Measurements from ENCODE around the gene ZCCHC8. TPM values are rescaled to one million over a fixed set of nuclear protein-coding genes. Genes with fewer than 3 reads are reported as not detected.

Gene ZCCHC8
- total and polyA plus RNA-seq, 2 donors (not counting 3 experiments of a cell fraction or from before 2014, with no cell fraction given), result 10.0 to 24.4 TPM

- Histone ChIP-seq H3K27me3 (ENCODE audit: control insufficient read depth in 2 of 2, insufficient read depth in 2 of 2, low read length in 2 of 2) (no peaks in the 10 kb centered on the region), H3K9ac (replicated peaks; ENCODE audit: extremely low read depth, insufficient read depth, low read length) (no peak overlapping the region), H3K4me1 (ENCODE audit: control insufficient read depth, extremely low read depth, insufficient read depth, low read length) (peaks cover 6% of the 10 kb centered on the region), H3K36me3 (ENCODE audit: control insufficient read depth in 2 of 2, extremely low read depth in 1 of 2, insufficient read depth in 2 of 2, low read length in 2 of 2) (peaks cover 32 to 42% of the 10 kb centered on the region in 2 experiments), H3K27ac (ENCODE audit: insufficient read depth, low read depth, low read length) (no peak overlapping the region), H3K4me3 (replicated peaks in 1 of 3; ENCODE audit: insufficient read depth in 1 of 3, low read depth in 1 of 3, low read length in 3 of 3) (no peak overlapping the region), H3K9me1 (replicated peaks; ENCODE audit: control insufficient read depth, extremely low read depth, insufficient read depth, low read length) (no peaks in the 10 kb centered on the region), H3K4me2 (ENCODE audit: insufficient read depth, low read length) (no peak overlapping the region), H4K20me1 (replicated peaks; ENCODE audit: control insufficient read depth, extremely low read depth, insufficient read depth, low read length) (no peaks in the 10 kb centered on the region), H3K79me2 (ENCODE audit: control insufficient read depth, insufficient read depth, low read length) (peaks cover 11% of the 10 kb centered on the region), H2AFZ (ENCODE audit: low read depth, low read length) (no peak overlapping the region), H3K9me3 (replicated peaks; ENCODE audit: control insufficient read depth, insufficient read depth, low read length) (no peaks in the 10 kb centered on the region)
- DNase-seq (ENCODE audit: low read depth, low spot score) (no peak), FAIRE-seq (no peak)
- ChIA-PET CTCF (interaction anchor here (0.5 to 1.4 kb wide), 4 partner anchors 9 to 164 kb away, joined by 3 to 5 read pairs (median 4); partner anchors contain the start of genes KNTC1 and RSRC2), POLR2A (no interaction called here)
- no TSS peak for BruUV-seq (replicated peaks)
- intact Hi-C loops (cut with micrococcal nuclease), result no loop called here
- dilution Hi-C loops (cut with MboI; ENCODE audit: extremely low pct_ligation_motif_present, low sequenced_read_pairs), result no loop called here
- TF ChIP-seq JUN (IDR thresholded peaks at IDR 0.05; ENCODE audit: borderline replicate concordance, insufficient read depth, insufficient read length, low read depth) (no peak), GATA2 (IDR thresholded peaks at IDR 0.05; ENCODE audit: insufficient read depth, insufficient read length, low read depth, low read length) (no peak), MYC (IDR thresholded peaks at IDR 0.05; ENCODE audit: low read depth, low read length) (no peak), FOS (IDR thresholded peaks at IDR 0.05; ENCODE audit: borderline replicate concordance, insufficient read depth, low read length) (no peak), CTCF (IDR thresholded peaks at IDR 0.05; ENCODE audit: extremely low read depth in 1 of 2, insufficient read depth in 1 of 2, low read depth in 1 of 2, low read length in 2 of 2) (no peak), MAX (IDR thresholded peaks at IDR 0.05; ENCODE audit: insufficient read depth, insufficient read length) (no peak), EZH2 (IDR thresholded peaks at IDR 0.05; ENCODE audit: borderline replicate concordance, low read depth, low read length, severe bottlenecking) (no peak), POLR2AphosphoS5 (IDR thresholded peaks at IDR 0.05; ENCODE audit: insufficient read depth, low read depth, low read length) (no peak), POLR2A (IDR thresholded peaks at IDR 0.05; ENCODE audit: low read depth, low read length) (no peak)
Observed at GRCh38 chr12:122505419-122506051, 4.8 kb upstream of the ZCCHC8 start.
